22Rv1 (cell line): Measurements from ENCODE around the gene TSSC4.

Source experiments
- H3K27ac ChIP-seq: fragments of 450-650 bp; 2 replicates; pipeline ENCODE4 v1.5.1; 2017
- ZFX ChIP-seq: fragments of 450-650 bp; IDR thresholded peaks from 2 replicates; pipeline ENCODE4 v1.6.1; 2017; ENCODE audit warnings: antibody characterized with exemption, borderline replicate concordance
- TF ChIP-seq, protein P1 (sequence below): fragments of 450-650 bp; IDR thresholded peaks from 2 replicates; pipeline ENCODE4 v1.5.1; 2017; ENCODE audit warnings: mild to moderate bottlenecking

TSSC4 gene

DNA sequence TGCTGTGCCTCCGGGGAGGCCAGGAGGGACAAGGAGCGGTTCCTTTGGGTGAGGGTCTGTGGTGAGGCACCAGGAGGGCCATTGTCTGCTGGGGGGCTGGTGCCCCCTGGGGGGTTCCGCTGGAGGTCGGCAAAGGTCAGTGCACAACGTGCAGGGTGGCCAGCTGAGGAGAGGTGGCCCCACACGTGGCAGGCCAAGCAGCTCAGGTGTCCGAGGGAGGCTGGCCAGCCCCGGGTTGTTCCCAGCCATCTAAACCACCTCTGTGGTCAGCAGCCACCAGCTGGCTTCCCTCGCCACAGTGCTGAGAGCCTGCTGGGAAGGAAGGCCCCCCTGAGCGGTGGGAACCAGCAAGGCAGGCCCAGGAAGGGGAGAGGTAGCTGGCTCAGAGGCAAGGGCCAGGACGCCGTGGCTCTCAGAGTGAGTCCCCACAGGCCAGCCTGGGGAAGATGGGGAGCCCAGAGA, 4.2 kb downstream of the TSSC4 start:
- TF ChIP-seq, protein P1, sequence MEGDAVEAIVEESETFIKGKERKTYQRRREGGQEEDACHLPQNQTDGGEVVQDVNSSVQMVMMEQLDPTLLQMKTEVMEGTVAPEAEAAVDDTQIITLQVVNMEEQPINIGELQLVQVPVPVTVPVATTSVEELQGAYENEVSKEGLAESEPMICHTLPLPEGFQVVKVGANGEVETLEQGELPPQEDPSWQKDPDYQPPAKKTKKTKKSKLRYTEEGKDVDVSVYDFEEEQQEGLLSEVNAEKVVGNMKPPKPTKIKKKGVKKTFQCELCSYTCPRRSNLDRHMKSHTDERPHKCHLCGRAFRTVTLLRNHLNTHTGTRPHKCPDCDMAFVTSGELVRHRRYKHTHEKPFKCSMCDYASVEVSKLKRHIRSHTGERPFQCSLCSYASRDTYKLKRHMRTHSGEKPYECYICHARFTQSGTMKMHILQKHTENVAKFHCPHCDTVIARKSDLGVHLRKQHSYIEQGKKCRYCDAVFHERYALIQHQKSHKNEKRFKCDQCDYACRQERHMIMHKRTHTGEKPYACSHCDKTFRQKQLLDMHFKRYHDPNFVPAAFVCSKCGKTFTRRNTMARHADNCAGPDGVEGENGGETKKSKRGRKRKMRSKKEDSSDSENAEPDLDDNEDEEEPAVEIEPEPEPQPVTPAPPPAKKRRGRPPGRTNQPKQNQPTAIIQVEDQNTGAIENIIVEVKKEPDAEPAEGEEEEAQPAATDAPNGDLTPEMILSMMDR, result no peak
- TF ChIP-seq ZFX, result no peak
- no peak overlapping the region for H3K27ac ChIP-seq

DNA sequence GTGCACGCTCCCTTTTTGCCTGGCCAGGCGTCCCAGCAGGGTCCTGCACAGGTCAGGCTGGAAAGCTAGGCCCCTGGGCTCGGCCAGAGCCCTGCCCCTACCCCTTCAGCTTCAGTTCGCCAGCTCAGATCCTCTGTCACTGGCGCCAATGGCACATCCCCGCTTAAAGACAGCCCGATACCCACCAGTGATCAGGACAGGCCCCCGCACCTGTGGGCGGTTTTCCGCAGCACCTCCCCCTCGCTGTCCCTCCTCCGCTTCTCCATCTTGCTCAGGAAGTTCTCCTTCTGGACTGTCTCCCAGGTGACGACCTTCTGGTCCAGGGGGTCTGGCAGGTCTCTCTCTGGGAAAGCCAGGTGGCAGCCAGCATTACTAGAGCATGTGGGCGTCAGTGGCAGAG, 5.9 kb downstream of the TSSC4 start:
- H3K27ac ChIP-seq, result no peak overlapping the region
- TF ChIP-seq, protein P1, result no peak
- TF ChIP-seq ZFX, result no peak

DNA sequence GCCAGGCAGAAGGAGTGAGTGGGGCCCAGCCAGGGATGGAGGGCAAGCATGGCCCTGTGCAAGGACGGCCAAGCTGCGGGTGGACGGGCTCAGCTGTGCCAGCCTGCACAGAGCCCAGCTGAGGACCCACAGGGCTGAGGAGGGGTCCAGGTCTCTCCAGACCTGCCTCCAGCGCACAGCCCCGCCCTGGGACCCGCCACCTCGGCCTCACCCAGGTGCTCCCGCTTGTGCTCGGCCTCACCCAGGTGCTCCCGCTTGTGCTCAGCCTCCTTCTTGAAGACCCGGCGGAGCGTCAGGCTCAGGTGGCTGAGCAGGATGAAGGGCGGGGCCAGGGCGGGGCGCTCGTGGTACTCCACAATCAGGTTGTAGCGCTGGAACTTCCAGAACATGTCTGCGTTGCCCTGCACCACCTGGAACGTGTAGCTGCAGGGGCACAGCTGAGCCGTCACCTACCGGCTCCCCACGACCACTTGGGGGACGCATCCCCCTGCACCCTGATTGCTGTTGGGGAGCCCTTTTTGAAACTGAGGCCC, 6.4 kb downstream of the TSSC4 start:
- H3K27ac ChIP-seq, result no peak overlapping the region
- TF ChIP-seq, protein P1, result no peak
- no peak for TF ChIP-seq ZFX

DNA sequence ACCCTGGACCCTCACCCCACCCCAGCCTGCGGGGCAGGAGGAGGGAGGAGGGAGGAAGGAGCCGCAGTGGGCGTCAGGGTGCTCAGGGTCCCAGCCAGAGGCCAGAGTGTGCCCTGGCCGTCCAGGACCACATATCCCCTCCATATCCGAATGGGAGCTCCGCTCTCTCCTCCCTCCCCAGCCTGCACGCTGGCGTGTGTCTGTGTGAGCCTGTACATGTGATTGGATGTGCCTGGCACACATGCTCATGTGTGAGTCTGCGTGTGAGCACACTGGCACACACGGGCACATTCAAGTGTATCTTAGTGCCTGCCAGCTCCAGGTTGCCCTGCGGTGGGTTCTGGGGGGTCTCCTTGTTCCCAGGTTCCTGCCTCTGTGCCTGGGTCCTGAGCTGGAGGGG, 8.1 kb downstream of the TSSC4 start:
- H3K27ac ChIP-seq, result no peak overlapping the region

DNA sequence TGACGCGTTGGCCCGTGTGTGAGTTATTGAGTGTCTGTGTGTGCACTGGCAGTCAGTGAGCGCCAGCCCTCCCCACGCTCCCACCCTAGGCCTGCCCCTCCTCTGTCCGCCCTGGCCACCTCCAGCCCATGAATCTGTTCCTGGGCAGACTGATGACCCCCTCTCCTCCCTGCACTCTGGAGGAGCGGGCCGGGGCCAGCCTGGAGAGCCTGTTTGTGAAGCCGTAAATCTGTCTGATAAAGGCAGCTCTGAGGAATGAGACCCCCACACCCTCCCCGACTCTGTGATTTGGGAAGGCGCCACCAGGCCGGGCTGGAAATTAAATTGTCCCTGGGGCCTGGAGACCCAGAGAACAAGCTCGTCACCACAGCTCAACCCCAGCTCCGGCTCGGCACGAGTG, 8.6 kb downstream of the TSSC4 start:
- no peak for TF ChIP-seq ZFX
- TF ChIP-seq, protein P1, result no peak
- no peak overlapping the region for H3K27ac ChIP-seq

More for the DNA sequence above, 8.1 kb downstream of the TSSC4 start:
- TF ChIP-seq, protein P1, result no peak
- TF ChIP-seq ZFX, result no peak

DNA sequence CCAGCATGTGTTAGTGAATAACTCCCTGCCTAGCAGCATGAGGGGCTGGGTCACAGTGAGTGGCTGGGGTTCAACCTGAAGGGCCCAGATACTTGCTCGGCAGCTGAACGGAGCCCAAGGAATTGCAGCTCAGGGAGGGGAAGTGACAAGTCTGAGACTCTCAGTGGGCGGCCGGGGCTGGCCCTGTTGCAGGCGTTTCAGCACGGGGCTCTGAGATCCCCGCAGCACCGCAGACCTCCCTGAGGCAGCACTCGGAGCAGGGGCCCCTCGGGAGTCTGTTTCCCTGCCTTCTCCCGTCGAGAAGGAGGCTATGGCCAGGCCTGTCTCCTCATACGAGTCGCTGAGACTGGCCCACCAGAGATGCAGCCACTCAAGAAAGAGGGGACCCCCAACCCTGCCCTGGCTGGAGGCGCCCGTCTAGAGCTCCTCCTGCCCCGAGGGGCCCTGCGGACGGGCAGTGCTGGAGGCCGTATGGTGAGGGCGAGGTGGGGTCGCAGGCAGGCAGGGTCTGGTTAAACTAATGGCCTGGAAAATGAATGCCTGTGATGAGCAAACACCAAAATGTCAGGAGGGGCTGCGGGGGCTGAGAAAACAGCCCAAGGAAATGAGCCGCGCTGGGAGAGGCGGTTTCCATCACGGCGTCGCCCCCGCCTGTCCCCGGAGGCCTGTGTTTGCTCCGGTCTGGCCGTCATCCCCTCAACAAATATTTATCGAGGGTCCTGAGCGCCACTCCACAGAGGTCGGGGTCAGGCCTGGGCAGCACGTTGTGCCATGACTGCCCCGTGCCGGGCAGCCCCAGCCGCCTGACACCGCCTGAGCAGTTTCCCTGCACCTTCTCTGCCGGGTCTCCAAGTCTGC, 9.3 kb downstream of the TSSC4 start:
- TF ChIP-seq, protein P1, result no peak
- TF ChIP-seq ZFX, result no peak

DNA sequence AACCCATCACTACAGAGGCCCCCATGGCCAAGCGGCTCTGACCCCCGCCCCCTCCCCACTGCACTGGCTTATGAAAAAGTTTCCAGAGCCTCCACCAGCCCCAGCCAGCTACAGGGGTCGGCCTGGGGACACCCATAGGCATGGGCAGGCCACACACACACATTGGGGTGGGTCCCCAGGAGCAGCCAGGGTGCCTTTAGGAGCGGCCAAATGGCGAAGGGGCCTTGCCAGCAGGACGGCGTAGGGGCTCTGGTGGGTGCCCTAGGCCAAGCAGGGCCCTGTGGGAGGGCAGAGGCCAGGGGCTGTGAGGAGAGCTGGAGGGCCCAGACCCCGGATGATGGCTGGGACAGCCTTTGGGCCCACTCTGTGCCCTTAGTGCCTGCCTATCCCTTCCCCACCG, 10.1 kb downstream of the TSSC4 start:
- TF ChIP-seq, protein P1, result no peak
- TF ChIP-seq ZFX, result no peak
- H3K27ac ChIP-seq, result no peak overlapping the region

More for the DNA sequence above, 9.3 kb downstream of the TSSC4 start:
- no peak overlapping the region for H3K27ac ChIP-seq
